Thoracic aorta (tissue), 2 donors: ENCODE measurements around the gene PIM1. TPM values are rescaled to one million over a fixed set of nuclear protein-coding genes. Genes with fewer than 3 reads are reported as not detected.

Experiments
- ATAC-seq: fragments of 150-250 bp; one replicate; pipeline ENCODE4 v1.8.0; 2017; ENCODE audit warnings: low read depth; ENCODE audit not compliant: insufficient number of reproducible peaks, low FRiP score
- DNase-seq: peaks from one replicate; pipeline ENCODE4 v3.0.0-alpha.2; 2020; ENCODE audit warnings: low spot score
- H3K27ac ChIP-seq, 2 donors: fragments of 200-600 bp; sonication (generic); 1 replicate in 1 of 2; 2 replicates in 1 of 2; pipeline ENCODE4 v1.5.1; 2016; ENCODE audit warnings: mild to moderate bottlenecking in 2 of 2, moderate library complexity in 2 of 2
- H3K27me3 ChIP-seq: fragments of 200-600 bp; sonication (generic); replicated peaks from 2 replicates; pipeline ENCODE4 v1.6.0; 2016; ENCODE audit warnings: mild to moderate bottlenecking; ENCODE audit not compliant: insufficient read depth
- H3K36me3 ChIP-seq: fragments of 200-600 bp; sonication (generic); one replicate; pipeline ENCODE4 v1.5.1; 2016
- H3K4me1 ChIP-seq, 2 donors: fragments of 200-600 bp; sonication (generic); 1 replicate in 1 of 2; 2 replicates in 1 of 2; pipeline versions ENCODE4 v1.5.1 to v1.6.0; 2016; ENCODE audit warnings: low read depth in 2 of 2, mild to moderate bottlenecking in 1 of 2; ENCODE audit not compliant: control insufficient read depth in 1 of 2
- H3K4me3 ChIP-seq: fragments of 200-600 bp; sonication (generic); 2 replicates; pipeline ENCODE4 v1.5.1; 2016; ENCODE audit warnings: mild to moderate bottlenecking
- H3K9me3 ChIP-seq: fragments of 200-600 bp; sonication (generic); 2 replicates; pipeline ENCODE4 v1.5.1; 2016
- CTCF ChIP-seq: fragments of 200-600 bp; sonication (generic); IDR thresholded peaks from one replicate; pipeline ENCODE4 v1.5.1; 2019; ENCODE audit warnings: antibody characterized with exemption
- total RNA-seq, 2 donors: library from RNA; depleted of rRNA; stranded (reverse); fragments of >200 nt; gene quantifications; one replicate each; pipeline versions ENCODE4 v1.1.0 to v1.2.3, GENCODE V29; 2016

The PIM1 gene
- total RNA-seq, 2 donors from 2014 or later = 28.8 to 53.6 TPM

GRCh38 chr6:37204014-37204751, 34.2 kb downstream of the PIM1 start:
- DNase-seq (no peak), ATAC-seq (no peak)
- no peaks in the 10 kb centered on the region for H3K4me1 ChIP-seq

GRCh38 chr6:37205175-37205996, 35.4 kb downstream of the PIM1 start:
- Histone ChIP-seq H3K36me3 (no peaks in the 10 kb centered on the region), H3K4me3 (no peak overlapping the region), H3K9me3 (no peaks in the 10 kb centered on the region), H3K4me1 (no peaks in the 10 kb centered on the region), H3K27me3 (no peaks in the 10 kb centered on the region), H3K27ac (no peak overlapping the region)
- ATAC-seq = no peak
- no peak for TF ChIP-seq CTCF
- no peak for DNase-seq

More at GRCh38 chr6:37204014-37204751, 34.2 kb downstream of the PIM1 start:
- no peaks in the 10 kb centered on the region for H3K9me3 ChIP-seq
- H3K27ac ChIP-seq = no peak overlapping the region
- H3K27me3 ChIP-seq = no peaks in the 10 kb centered on the region
- no peak overlapping the region for H3K4me3 ChIP-seq
- no peaks in the 10 kb centered on the region for H3K36me3 ChIP-seq
- no peak for TF ChIP-seq CTCF

GRCh38 chr6:37205997-37206340, 36.0 kb downstream of the PIM1 start:
- H3K36me3 ChIP-seq = no peaks in the 10 kb centered on the region
- TF ChIP-seq CTCF = no peak
- H3K27me3 ChIP-seq = no peaks in the 10 kb centered on the region
- peaks cover 0 to 3% of the 10 kb centered on the region in 2 donors for H3K4me1 ChIP-seq
- DNase-seq = no peak
- H3K9me3 ChIP-seq = no peaks in the 10 kb centered on the region
- no peak overlapping the region for H3K4me3 ChIP-seq
- ATAC-seq = no peak
- H3K27ac ChIP-seq = no peak overlapping the region

- TF ChIP-seq CTCF = no peak
- Histone ChIP-seq H3K4me1 (peaks cover 0 to 4% of the 10 kb centered on the region in 2 donors), H3K9me3 (no peaks in the 10 kb centered on the region), H3K4me3 (no peak overlapping the region), H3K27me3 (no peaks in the 10 kb centered on the region), H3K36me3 (no peaks in the 10 kb centered on the region), H3K27ac (no peak overlapping the region)
- ATAC-seq (no peak), DNase-seq (no peak)
Measured at GRCh38 chr6:37206622-37207021, 36.7 kb downstream of the PIM1 start.

- H3K4me1 ChIP-seq = peaks cover 0 to 4% of the 10 kb centered on the region in 2 donors
- no peak overlapping the region for H3K4me3 ChIP-seq
- H3K9me3 ChIP-seq = no peaks in the 10 kb centered on the region
- H3K27ac ChIP-seq = no peak overlapping the region
- no peaks in the 10 kb centered on the region for H3K27me3 ChIP-seq
- ATAC-seq (no peak), DNase-seq (peak; percentile 48)
- peak; percentile 64 for TF ChIP-seq CTCF
- H3K36me3 ChIP-seq = no peaks in the 10 kb centered on the region
Measured at GRCh38 chr6:37207903-37208456, 38.0 kb downstream of the PIM1 start.
